ENCODE results near the gene SGCD.

GRCh38 chr5:156699147-156699546 lies 372.2 kb downstream of the SGCD start:
- TF ChIP-seq CTCF (IDR thresholded peaks at IDR 0.05), result no peak
- TF ChIP-seq POLR2A (IDR thresholded peaks at IDR 0.05), result no peak

All from transverse colon (tissue), 3 donors.